ENCODE results near the gene TTL. TPM values are rescaled to one million over a fixed set of nuclear protein-coding genes. Genes with fewer than 3 reads are reported as not detected.

Gene TTL
- total RNA-seq, 1 experiment from 2014 or later: 58.9 TPM

- Histone ChIP-seq H3K9me3 (ENCODE audit: control insufficient read depth, low read depth, low read length) (no peaks in the 10 kb centered on the region), H3K18ac (ENCODE audit: insufficient read length, low read depth, low read length) (no peak overlapping the region), H3K27ac (ENCODE audit: insufficient read length, low read depth, low read length) (no peak overlapping the region), H3K4me1 (ENCODE audit: insufficient read depth, low read length) (no peaks in the 10 kb centered on the region), H3K14ac (ENCODE audit: insufficient read depth, low read length) (no peak overlapping the region), H3K27me3 (ENCODE audit: insufficient read depth, low read length) (no peaks in the 10 kb centered on the region), H4K20me1 (ENCODE audit: control insufficient read depth, insufficient read depth, insufficient read length) (no peaks in the 10 kb centered on the region), H2AK5ac (ENCODE audit: insufficient read length, low read length) (no peak overlapping the region), H3K79me1 (ENCODE audit: insufficient read depth, low read depth, low read length, poor library complexity, severe bottlenecking) (peaks cover 5% of the 10 kb centered on the region), H3T11ph (ENCODE audit: low read length) (no peak overlapping the region), H4K8ac (replicated peaks; ENCODE audit: insufficient read length, low read depth, low read length) (no peak overlapping the region), H4K5ac (ENCODE audit: insufficient read length, low read depth, low read length) (no peak overlapping the region), H2BK5ac (ENCODE audit: insufficient read length, low read length) (no peak overlapping the region), H3K4me2 (ENCODE audit: insufficient read depth, insufficient read length, low read length) (no peak overlapping the region), H2BK20ac (ENCODE audit: low read depth, low read length, poor library complexity, severe bottlenecking) (no peak overlapping the region), H3K56ac (ENCODE audit: insufficient read length, low read depth, low read length) (no peak overlapping the region), H4K91ac (ENCODE audit: insufficient read length, low read depth, low read length) (no peak overlapping the region), H2AFZ (ENCODE audit: low read length) (no peak overlapping the region), H2BK15ac (ENCODE audit: low read depth, low read length) (no peak overlapping the region), H2BK120ac (ENCODE audit: low read depth, low read length, poor library complexity, severe bottlenecking) (no peak overlapping the region), H3K9ac (ENCODE audit: extremely low read depth, insufficient read length, low read length) (no peak overlapping the region), H3K79me2 (ENCODE audit: insufficient read depth, low read length) (peaks cover 7% of the 10 kb centered on the region; the same call in 1 of the 2 replicates), H2BK12ac (ENCODE audit: insufficient read length, low read depth, low read length) (no peak overlapping the region), H3K23ac (ENCODE audit: insufficient read length, low read depth, low read length) (no peak overlapping the region), H3K23me2 (ENCODE audit: insufficient read length, low read depth, low read length, poor library complexity, severe bottlenecking) (no peaks in the 10 kb centered on the region), H3K4ac (ENCODE audit: low read depth, low read length) (no peak overlapping the region)
- WGBS (ENCODE audit: extremely low coverage, insufficient read length, low lambda C conversion rate): no CpG with 5 or more reads among the region's 2 CpGs
- H3K4me1 Mint-ChIP-seq: peaks cover 0 to 2% of the 10 kb centered on the region in 2 experiments; a peak in 1 of 4 replicates
- H3K27me3 Mint-ChIP-seq (ENCODE audit: low read depth): no peaks in the 10 kb centered on the region
- H3K4me3 Mint-ChIP-seq: no peak overlapping the region
- TF ChIP-seq, protein P1, sequence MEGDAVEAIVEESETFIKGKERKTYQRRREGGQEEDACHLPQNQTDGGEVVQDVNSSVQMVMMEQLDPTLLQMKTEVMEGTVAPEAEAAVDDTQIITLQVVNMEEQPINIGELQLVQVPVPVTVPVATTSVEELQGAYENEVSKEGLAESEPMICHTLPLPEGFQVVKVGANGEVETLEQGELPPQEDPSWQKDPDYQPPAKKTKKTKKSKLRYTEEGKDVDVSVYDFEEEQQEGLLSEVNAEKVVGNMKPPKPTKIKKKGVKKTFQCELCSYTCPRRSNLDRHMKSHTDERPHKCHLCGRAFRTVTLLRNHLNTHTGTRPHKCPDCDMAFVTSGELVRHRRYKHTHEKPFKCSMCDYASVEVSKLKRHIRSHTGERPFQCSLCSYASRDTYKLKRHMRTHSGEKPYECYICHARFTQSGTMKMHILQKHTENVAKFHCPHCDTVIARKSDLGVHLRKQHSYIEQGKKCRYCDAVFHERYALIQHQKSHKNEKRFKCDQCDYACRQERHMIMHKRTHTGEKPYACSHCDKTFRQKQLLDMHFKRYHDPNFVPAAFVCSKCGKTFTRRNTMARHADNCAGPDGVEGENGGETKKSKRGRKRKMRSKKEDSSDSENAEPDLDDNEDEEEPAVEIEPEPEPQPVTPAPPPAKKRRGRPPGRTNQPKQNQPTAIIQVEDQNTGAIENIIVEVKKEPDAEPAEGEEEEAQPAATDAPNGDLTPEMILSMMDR (conservative IDR thresholded peaks at IDR 0.05): no peak
- H3K9me3 Mint-ChIP-seq: no peaks in the 10 kb centered on the region
- H3K27ac Mint-ChIP-seq: no peak overlapping the region; a peak in 1 of 7 replicates
- DNase-seq: no peak
- H3K36me3 Mint-ChIP-seq (ENCODE audit: insufficient read depth in 1 of 3, low read depth in 3 of 3): peaks cover 54 to 65% (median 64%) of the 10 kb centered on the region in 3 experiments; a peak in 6 of 7 replicates
Measured at GRCh38 chr2:112548980-112549379, 67.0 kb downstream of the TTL start.

All from H9 (cell line).